Kidney glomerular epithelial cell (primary cell): ENCODE results near the gene AIF1L.

ENCODE experiments used
- DNase-seq: peaks from one replicate; lab custom pipeline; 2025; lab: John Stamatoyannopoulos, UW

AIF1L gene

DNA sequence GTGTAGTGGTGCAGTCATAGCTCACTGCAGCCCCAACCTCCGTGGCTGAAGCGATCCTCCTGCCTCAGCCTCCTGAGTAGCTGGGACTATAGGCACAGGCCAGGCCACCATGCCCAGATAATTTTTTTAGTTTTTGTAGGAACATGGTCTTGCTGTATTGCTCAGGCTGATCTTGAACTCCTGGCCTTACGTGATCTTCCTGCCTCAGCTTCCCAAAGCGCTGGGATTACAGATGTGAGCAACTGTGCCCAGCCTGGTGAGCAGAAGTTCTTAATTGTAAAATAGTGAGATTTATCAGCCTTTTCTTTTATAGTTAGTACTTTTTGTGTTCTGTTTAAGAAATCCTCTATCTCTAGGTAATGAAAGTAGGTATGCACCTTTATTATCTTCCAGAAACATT lies 71.6 kb downstream of the AIF1L start:
- no peak for DNase-seq

DNA sequence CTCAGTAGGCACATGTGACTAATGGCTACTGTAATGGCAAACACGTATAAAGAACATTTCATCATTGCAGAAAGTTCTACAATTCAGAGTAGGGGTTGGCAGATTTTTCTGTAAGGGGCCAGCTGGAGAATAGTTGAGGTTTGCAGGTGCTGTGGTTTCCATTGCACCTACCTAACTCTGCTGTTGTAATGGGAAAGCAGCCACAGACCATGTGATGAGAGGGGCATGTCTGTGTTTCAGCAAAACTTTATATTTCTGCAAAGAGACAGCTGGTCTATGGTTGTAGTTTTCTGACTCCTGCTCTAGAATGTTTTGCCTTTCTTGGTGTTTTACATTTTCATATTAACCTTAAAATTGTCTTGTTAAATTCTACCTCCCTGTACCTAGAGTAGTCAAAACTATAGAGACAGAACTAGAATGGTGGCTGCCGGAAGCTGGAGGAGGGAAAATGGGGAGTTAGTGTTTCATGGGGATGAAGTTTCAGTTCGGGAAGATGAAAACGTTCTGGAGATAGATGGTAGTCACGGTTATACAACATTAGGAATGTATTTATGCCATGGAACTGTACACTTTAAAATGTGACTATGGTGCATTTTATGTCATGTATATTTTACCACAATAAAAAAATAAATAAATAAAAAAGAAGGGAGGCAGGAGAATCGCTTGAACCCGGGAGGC lies 73.4 kb downstream of the AIF1L start:
- no peak for DNase-seq
